HG02798 (cell line): ENCODE results near the gene ZFYVE28.

ENCODE experiments used
- ATAC-seq: cut with Tn5 transposase; IDR thresholded peaks from one replicate; pipeline ENCODE4 v1.9.1; 2021; ENCODE audit warnings: mild to moderate bottlenecking; ENCODE audit not compliant: unreplicated experiment, poor library complexity

The ZFYVE28 gene

DNA sequence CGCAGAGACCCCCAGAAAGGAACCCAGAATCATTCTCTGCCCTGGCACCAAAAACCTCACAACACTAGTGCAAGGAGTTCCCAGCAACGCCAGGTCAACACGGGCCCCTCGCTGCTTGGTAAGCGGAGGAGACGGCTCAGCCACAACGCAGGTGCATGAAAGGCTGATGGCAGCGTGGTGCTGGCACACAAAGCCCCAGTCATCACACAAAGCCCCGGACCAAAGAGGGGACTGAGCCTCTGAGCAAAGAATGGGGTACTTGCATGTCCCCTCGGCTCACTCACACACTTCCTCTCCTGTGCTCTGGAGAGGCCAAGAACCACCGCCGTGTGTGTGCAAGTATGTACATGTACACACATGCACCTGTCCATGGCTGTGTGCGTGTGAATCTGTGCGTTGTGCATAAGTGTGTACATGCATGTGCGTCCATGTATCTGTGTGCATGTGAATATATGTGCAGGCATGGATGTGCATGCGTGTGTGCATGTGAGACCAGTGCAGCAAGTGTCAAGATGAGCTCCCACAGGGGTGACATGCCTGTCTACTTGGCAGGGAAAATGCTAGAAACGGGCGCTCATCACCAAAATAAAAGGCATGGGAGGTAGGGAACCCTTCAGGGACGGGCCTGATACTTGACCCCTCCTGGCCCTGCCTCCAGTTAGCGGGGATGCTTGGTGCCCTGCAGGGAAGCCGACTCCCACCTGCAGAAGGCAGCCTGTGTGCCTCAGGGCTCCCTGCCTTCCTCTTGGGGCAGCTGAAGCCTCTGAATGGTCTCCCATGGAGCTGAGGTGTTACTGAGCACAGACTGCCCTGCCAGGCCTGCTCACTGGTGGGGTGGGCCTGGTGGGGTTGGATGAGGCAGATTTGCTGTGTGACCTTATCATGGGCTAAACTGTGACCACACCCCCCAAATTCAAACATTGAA is 60.4 kb downstream of the ZFYVE28 start:
- no peak for ATAC-seq

DNA sequence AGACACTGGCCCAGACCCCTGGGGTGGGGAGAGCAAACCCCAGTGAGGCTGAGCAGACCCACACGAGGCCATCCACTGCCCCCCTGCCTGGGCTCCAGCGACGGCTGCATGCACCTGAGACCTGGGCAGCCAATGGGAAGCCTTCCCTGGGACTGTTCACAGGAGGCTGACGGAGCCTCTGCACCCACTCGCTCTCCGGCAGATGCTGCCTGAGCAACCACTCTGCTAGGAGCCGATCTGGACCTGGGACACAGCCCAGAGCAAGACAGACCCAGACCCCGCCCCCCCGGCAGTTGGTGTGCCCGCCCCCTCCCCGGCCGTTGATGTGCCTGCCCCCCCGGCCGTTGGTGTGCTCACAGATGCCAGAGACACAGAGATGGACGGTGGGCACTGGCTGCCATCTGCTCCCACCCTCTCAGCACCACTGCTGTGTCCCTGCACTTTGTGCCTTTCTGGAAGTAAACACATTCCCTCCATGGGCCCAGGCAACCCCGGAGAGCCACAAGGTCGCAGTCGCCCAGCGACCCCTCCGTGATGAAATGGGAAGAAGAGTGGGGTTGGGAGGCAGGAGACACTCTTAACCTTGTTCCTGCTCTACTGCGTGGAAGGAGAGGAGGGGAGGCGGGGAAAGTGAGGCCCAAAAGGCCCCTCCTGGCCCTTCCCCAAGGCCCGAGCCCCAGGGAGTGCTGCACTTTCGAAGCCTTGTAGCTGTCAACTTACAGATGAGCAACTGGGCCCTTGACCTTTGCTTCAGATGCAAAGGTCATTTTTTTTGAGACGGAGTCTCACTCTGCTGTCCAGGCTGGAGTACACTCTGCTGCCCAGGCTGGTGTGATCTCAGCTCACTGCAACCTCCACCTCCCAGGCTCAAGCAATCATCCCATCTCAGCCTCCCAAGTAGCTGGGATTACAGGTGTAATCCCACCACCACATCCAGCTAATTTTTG is 62.0 kb downstream of the ZFYVE28 start:
- ATAC-seq: no peak

DNA sequence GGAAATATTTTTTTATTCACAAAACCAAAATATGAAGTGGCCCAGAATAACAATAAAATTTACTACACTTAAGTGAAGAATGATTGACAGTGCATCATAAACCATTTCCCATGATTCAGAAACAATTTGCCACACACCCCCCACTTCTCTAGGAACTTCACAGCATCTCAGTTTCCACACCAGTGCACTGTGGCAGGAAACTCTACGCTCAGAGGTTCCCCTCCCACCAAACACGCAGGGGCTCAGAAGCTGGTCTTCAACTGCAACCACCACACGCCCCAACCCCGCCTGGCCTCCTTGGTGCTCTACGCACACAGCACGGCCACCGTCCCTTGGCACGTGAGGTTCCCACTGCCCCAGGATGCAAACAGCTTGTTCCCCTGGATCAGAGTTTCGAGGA is 63.7 kb downstream of the ZFYVE28 start:
- no peak for ATAC-seq

DNA sequence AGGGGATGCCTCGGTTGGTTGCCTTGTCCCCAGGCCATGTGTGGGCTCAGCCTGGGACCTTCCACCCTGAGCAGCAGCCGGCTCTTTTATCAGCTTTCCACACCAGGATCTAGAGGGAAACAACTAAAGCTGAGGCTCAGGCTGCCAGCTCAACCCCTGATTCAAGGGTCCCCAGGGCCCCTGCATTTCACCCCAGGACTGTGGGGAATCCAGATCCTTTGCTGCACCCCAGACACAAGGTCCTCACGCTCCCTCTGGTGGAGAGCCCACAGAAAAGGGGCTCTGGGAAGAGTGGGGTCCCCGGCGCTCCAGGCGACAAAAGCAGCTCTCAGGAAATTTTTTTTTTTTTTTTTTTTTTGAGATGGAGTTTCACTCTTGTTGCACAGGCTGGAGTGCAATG is 64.3 kb downstream of the ZFYVE28 start:
- no peak for ATAC-seq

DNA sequence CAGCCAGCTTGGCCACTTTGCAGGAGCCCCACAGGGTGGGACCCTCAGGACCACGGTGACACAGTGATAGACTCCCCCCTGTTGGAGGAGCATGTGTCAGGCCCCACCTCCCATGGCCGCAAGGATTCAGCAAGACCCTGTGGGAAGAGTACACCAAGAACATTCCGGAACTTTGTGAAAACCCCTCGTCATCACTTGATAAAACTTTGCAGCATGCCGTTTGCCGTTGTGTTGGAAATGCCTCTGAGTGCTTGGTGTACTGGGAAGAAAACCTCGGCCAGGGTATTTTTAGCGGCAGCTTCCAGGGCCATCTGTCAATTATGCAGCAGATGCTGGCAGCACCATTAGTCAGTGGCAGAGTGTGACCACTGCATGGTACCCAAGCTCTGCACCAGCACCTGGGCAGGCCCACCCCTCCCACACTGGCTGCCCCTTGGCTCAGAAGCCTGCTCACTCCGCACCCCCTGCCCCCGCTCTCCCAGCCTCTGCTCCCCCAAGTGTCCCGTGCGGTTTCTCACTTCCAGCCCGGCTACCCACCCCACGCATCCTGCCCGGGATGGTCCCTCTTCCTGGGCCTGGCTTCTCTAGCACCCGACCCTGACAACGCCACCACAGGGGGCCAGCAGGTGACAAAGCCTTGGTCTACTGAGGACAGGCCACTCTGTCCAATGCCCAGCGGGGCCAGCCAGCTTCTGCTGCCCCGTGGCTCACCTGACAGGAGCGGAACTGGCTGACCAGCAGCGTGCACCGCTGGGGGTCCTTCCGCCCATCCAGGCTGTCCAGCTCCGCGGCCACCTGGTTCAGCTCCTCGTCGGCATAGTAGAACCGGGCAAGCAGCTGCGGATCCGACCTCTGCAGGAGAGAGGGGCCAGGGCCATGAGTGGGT is 65.0 kb downstream of the ZFYVE28 start:
- no peak for ATAC-seq

DNA sequence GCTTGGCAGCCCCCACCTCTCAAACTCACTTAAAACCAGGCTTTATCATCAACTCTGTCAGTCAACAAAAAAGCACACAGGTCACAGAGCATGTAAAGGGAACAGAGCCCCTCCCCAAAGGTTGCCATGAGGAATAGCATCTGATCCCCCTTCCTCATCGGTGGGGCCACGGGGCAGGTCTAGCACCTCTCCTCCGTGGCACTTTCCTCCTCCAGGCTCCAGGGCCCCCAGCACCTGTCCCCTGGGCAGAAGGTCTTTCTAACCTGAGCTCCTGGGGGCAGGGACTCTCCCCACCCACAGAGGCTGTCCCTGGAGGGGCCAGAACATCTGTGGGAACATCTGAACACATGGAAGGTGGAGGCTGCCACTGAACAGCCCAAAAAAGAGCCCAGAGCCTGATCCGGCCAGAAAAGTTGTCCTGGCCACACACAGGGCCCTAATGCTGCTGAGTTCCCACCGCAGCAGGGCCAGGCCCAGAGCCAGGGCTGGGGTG is 65.7 kb downstream of the ZFYVE28 start:
- no peak for ATAC-seq

DNA sequence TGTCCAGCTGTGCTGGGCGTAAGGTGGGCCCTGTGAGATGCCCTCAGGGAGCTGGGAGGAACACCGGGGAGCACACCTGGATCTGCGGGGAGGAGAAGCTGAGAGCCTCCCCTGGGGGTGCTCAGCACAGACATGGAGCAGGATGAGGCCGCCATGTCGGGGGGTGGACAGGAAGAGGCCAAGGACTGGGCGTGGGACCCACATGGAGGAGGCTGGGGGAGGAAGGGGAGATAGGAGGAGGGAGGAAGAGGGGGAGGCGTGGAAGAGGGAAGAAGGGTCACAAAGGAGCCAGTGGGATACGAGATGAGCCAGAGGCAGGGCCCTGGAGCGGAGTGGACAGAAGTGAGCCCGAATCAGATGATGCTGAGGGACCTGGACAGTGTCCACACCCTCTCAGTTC is 66.3 kb downstream of the ZFYVE28 start:
- ATAC-seq: no peak

DNA sequence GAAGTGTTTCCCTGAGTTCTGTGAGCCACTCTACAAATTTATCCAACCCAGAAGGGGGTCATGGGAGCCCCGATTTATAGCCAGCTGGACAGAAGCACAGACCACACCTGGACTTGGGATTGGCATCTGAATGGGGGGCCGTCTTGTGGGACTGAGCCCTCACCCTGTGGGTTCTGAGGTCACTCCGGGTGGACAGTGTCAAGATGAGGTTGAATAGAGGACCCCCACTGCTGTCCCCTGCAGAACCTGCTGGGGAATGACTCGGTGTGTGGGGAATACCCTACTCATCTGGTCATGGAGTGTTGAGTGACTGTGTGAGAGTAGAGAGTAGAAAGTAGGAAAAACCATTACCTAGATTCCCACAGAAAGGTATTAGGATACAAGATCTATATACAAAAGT is 67.5 kb downstream of the ZFYVE28 start:
- no peak for ATAC-seq

DNA sequence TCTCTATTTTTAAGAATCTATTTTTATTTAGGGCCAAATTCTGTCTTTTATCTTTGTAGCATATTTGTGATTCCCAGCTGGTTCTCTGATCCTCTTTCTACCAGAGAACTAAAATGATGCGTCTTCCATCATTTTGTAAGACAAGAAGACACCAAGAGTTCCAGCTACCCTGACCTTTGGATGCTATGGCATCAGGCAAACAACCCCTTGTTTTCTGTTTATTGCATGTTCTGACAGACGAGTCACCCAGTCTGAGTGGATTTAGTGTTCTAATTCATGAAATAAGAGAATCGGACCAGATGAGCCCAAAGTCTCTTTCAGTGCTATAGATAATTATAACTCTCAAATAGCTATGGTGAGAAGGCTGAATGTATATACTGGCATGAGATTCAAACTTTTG is 69.7 kb downstream of the ZFYVE28 start:
- ATAC-seq: no peak

DNA sequence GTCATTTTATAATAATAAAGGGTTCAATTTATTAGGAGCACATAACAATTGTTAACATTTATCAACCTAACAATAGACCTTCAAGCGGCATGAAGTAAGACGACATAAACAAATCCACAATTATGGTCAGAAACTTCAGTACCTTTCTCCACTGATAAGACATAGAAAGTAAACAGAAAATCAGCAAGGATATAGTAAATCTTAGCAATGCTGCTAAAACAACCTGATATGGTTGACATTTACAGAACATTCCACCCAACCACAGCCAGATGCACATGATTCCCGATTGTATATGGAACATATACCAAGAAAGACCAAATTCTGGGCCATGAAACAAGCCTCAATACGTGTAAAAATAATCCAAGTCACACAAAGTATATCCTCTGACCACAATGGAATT is 71.3 kb downstream of the ZFYVE28 start:
- no peak for ATAC-seq

DNA sequence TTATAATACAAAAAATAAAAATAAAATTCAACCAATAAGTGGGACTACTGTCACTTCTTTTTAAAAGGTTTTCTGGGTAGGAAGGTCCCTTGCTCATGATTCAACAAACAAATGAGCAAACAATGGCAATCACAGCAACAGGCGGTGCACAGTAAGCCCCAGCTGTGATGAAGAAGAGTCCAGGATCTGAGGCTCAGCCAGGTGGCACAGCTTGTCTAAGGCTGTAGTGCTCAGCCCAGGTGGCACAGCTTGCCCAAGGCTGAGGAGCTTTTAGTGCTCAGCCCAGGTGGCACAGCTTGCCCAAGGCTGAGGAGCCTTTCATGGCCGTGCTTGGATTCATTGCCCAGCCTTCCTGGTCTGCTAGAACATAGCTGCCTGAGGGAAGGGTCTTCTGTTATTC is 75.0 kb downstream of the ZFYVE28 start:
- ATAC-seq: no peak

DNA sequence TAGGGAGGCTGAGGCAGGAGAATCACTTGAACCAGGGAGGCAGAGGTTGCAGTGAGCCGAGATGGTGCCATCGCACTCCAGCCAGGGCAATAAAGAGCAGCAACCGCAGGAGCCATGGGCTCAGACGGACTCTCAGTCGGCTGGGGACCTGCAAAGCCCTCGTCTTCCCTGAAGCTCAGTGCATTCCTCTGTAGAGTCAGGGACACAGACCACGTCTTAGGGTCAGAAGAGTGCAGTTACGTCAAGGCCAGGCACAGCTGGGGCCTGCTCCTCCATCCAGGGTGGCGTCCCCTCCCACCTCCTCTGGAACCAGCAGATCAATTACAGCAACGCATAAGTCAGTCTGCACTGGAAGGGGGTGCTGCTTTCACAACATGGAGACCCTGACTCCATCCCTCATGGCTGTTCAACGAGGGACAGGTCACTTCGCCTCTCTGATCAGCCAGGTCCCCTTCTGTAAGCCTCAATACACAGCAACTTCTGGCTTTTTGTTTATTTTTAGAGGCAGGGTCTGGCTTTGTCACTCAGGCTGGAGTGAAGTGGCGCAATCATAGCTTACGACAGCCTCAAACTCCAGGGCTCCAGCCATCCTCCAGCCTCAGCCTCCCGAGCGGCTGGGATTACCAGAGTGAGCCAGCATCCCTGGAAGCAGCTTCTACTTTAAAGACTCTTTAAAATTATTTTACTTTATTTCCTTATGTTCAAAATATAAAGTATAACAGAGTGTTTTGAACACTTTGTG is 76.4 kb downstream of the ZFYVE28 start:
- ATAC-seq: no peak

DNA sequence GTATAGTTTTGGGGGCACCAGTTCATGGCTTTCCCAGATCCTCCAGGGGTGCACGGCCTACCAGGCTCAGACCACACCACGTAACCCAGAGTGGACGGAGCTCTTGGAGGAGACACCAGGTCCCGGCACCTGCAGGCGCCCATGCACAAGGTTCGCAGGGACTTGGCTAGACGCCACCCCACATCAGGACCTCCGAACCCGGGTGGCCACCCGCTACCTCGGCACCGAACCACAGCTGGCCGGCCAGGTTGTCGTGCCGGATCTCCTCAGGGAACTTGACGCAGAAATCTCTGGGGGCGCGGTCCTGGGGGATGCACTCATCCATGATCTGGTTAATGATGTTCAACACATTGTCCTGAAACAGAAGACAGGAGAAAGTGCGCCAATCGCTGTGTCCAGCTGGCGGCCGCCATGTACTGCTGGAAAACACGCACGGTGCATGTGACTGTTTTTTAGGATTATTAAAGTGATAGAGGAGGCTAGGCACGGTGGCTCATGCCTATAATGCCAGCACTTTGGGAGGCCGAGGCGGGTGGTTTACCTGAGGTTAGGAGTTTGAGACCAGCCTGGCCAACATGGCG is 77.1 kb downstream of the ZFYVE28 start:
- ATAC-seq: no peak

DNA sequence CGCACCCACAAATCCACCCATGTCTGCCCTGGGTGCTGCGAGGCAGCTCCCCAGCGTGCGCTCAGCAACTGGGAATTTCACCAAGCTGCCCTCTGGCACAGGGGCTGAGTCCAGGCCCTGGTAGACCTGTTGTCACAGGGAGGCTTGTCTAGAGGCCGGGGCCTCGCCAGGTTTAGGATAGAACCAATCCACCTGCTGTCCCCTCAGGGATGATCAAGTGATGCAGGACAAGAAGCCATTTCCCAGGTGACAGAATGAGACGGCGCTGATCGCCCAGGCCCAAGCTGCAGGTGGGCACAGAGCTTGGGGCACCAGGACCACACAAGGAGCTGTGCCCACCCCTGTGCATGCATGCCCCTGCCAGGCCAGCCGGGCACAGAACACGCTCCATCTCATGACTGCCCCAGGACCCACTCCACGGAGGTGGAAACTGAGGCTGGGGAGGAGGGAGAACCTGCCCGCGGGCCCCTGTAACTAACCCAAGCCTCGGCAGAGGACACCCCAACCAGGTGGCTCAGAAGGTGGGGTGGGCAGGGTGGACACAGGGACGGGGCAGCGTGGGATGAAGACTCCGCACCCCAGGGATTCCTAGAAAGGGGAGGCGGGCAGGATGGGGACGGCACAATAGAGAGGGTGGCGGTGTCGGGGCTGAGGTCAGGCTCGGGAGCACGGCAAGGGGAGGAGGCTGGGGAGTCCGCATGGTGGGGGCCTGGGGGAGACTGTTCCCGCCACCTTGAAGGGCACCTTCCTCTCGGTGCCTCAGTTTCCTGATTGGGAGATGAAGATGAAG is 78.0 kb downstream of the ZFYVE28 start:
- ATAC-seq: no peak

DNA sequence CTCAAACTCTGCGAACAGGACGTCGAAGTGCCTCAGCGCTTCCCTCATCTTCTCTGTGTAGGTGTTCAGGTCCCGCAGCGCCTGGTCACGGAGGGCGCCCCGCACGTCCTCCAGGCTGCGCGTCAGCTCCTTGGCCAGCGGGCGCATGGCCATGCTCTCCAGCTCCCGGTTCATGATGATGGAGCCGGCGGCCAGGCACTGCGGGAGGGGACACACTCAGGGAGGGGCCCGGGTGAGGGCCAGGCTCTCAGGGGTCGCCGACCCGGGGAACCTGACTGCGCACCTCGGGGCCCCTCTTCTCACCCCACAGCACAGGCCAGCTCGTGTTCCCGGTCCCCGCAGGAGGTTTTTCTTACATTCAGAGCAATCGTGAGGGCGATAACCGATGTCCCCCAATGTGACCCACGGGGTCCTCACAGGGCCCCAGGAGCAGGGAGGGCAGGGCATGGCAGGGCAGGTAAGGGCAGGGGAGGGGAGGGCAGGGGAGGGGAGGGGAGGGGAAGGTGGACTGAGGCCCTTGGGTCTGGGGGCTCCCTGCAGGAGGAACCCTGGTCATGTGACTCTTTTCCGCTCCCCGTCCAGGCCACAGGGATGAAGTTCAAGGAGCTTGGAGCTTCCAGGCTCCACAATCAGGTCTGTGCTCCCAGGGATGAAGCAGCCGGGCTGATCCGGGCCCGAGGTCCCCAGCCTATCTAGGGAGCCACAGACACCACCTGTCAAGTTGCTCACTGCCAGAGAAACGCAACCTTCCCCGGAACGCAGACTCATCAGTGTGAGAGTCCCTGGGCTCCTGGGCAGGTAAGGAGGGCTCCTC is 78.8 kb downstream of the ZFYVE28 start:
- no peak for ATAC-seq

DNA sequence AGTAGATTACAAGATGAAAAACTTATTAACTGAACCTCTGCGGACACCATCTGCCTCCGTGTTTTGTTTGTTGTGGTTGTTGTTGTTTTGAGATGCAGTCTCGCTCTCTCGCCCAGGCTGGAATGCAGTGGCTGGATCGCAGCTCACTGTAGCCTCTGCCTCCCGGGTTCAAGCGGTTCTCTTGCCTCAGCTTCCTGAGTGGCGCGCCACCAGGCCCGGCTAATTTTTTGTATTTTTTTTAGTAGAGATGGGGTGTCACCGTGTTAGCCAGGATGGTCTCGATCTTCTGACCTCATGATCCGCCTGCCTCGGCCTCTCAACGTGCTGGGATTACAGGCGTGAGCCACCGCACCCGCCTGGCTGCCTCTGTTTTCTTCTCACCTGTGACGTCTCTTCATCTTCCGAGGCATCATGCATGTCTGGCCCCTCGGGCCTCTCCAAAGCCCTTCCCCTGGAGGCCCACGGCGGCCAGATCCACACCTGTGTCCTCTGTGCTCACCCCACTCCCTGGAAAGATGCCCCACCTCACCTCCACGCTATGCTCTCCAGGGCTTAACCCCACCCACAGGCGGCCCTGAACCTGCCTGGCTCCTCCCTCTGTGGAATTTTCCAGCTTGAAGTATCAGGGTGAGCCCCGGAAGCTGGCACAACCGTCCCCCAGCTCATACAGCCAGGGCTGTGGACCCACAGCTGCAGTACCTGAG is 79.5 kb downstream of the ZFYVE28 start:
- no peak for ATAC-seq

DNA sequence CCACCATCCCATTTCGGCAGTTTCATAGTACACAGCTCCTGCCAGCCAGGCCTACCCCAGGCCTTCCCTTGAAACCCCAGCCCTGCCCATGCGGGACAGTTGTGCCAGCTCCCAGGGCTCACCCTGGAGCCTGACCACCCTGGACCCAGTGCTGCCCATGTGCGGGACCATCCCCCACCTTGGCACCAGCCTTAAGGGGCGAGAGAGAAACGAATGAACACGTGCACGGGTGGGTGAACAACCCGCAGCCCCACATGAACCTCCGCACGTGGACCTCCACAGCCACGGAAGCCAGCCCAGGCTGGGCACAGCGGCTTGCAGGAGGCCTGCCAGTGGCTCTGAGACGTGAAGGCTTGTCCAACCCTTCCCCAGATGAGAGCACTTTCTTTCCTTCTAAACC is 80.5 kb downstream of the ZFYVE28 start:
- no peak for ATAC-seq
